Esophagus mucosa (tissue), 1 donor: ENCODE data around the gene COPS3. TPM values are rescaled to one million over a fixed set of nuclear protein-coding genes. Genes with fewer than 3 reads are reported as not detected.
A peak's percentile ranks its signal among the peaks of the same experiment; 100 is the strongest.

ENCODE experiments used
- ATAC-seq: fragments of 200-7000 bp; cut with Tn5 transposase; one replicate; pipeline ENCODE4 v1.9.1; 2020
- total RNA-seq: library from RNA; stranded (reverse); gene quantifications from one replicate; pipeline ENCODE4 v1.2.4, GENCODE V29; 2023
- donor health status: DM: yes; HTN: yes; CAD: no.

Gene COPS3
- total RNA-seq, 1 donor from 2014 or later: 69.3 TPM

DNA sequence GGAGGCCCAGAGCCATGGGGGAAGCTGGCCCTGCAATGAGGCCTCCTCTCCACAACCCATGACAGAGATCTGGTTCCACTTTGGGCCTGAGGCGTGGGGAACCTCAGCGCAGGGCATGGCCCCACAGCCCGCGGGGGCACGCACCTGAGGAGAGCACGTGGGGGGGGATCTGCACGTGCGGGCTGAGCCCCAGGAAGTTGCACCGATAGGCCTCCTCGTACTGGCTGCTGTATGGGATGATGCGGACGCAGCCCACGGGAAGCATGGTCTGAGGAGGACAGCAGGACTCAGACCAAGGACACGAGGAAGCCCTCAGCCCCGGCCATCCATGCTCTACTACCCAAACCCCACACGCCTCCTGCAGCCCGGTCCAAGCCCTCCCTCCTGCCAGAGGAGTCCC is 64.8 kb downstream of the COPS3 start:
- no peak for ATAC-seq

DNA sequence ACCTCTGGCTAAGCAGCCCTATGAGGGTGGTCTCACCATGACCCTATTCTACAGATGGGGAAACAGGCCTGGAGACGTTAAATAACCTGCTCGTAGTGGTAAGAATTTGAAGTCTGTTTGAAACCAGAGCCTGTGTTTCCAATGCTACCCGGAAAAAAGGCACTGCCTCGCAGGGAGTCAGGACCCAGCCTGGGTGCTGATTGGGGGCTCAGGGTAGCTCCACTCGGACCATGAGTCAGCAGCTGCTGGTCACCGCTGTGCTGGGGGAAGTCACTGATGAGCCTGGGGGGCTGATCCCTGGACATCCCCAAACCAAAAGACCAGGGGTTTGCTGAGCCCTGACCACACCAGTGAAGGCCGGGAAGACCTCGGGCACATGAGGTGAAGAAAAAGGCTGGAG is 65.5 kb downstream of the COPS3 start:
- ATAC-seq: no peak

DNA sequence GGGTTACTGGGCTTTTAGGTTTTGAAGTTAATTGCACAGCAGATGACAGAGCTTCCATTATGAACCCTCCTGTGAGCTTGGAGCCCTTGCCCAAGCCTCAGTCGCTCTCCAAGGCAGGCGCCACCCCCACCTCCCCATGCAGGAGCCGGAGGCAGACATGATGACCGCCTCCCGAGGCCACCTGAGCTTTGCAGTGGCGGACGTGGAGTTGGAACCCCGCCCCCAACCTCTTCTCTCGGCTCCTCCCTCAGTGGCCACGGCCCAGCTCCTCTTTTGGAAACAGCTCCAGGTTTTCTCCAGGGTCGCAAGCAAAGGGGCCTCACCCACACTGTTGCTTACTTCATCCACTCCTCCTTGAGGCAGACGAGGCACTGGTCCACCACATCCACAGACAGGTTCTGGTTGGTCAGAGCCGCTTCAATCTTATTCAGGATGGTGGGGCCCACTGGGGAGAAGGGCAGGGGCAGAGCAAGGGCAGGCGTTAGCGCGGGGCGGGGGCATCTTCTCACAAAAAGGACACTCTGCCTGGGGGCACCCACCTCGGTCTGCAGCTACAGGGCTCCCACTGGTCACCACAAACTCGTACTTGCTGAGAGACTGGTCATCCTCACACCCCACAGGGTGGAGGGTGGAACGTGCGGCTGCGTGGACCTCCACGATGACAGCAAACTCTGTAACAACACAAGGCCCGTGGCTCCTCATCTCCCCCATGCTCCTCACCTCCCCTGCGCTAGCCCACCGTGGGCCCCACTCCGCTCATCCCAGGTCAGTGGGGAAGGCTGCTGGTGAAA is 66.2 kb downstream of the COPS3 start:
- no peak for ATAC-seq

DNA sequence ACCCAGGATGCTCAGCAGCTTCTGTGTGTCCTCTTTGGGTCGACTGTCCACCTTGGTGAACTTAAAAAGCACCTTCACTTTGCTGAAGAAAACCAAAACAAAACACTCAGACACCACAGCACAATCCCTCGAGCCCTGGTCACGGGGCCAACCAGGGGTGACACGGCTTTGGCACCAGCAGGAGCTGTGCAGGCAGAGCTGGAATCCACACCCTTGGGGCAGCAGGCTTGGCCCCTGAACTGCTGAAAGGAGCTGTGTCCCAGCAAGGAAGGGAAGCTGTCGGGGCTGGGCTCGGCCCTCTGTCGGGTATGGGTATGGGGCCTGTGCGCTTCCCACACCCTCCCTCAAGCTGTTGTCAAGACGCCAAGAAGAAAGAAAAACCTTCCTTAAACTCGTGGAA is 67.3 kb downstream of the COPS3 start:
- no peak for ATAC-seq

DNA sequence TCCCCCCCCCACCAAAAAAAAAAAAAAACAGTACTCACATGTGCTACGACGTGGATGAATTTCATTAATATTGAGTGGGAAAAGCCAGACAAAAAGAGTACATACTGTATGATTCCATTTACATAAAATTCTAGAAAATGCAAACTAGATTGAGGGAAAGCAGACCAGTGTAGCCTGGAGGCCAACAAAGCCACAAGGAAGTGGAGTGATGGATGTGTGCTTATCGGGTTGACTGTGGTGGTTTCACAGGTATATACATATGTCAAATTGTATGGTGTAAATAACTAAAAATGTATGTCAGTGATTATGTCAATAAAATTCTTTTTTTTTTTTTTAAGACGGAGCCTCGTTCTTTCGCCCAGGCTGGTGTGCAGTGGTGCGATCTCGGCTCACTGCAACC is 73.0 kb downstream of the COPS3 start:
- no peak for ATAC-seq

GRCh38 chr17:17206913-17207335 is 74.1 kb downstream of the COPS3 start:
- ATAC-seq: no peak

GRCh38 chr17:17206124-17206912 is 74.7 kb downstream of the COPS3 start, which contains the start of gene PLD6:
Gene PLD6 (minus strand): TSS chr17:17206333. CDS start chr17:17206286, 47 bp downstream.
- peak; percentile 84 for ATAC-seq

DNA sequence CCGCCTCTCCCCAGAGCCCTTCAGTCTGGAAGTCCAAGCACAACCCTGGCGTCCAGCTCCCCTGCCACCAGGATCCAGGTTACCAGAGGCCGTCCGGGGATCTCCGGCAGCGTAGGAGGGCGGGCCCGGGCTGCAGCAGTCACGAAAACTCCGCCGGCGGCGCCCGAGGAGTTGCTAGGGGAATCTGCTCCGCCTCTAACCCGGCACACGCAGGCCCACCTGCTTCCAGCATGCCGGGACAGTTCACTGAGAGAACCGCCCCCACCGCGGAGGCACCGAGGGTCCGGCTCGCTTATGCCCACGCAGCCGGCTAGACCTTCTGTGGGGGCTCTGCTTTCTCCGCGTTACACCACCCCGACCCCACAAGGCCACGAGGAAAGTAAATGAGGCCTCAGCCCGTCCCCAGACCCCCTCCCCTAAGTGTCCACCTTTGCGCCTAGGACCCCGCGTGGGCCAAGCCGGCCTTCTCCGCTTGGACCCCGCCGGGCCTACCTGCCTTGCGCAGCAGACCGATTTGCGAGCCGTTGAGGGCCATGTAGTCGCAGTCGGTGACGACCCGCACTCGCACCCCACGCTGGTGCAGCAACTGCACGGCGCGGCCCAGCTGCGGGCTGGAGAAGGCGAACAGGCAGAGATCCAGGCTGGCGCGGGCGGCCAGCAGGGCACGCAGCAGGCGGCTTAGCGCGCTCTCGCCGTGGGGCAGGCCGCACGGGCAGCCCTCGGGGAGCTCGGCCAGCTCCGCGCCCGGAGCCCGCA is 75.5 kb downstream of the COPS3 start:
- ATAC-seq: peak; percentile 49

GRCh38 chr17:17204635-17205231 is 76.3 kb downstream of the COPS3 start:
- no peak for ATAC-seq

DNA sequence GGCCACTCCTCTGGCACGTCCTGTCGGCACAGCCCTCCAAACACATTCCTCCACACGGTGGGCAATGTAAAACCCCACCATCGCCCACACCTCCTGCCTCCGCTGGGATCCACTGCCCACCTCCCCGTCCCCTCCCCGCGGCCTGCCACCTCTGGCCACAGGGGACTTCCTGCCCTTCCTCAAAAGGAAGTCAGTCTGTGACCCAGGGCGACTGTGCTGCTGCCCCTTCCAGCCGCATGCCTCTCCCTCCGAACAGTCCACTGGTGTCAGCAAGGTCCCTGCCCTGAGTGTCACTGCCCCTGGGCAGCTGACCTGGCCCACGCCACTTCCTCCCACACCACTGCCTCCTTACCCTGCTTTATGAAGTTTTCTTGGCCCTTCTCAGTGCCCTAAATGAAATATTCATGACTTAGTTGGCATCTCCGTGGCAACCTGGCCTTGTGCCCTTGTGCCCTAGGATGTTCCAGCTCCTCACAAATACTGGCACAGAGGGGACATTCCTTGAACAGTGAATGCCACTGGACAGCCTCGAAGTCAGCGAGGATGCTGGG is 76.9 kb downstream of the COPS3 start:
- ATAC-seq: no peak

DNA sequence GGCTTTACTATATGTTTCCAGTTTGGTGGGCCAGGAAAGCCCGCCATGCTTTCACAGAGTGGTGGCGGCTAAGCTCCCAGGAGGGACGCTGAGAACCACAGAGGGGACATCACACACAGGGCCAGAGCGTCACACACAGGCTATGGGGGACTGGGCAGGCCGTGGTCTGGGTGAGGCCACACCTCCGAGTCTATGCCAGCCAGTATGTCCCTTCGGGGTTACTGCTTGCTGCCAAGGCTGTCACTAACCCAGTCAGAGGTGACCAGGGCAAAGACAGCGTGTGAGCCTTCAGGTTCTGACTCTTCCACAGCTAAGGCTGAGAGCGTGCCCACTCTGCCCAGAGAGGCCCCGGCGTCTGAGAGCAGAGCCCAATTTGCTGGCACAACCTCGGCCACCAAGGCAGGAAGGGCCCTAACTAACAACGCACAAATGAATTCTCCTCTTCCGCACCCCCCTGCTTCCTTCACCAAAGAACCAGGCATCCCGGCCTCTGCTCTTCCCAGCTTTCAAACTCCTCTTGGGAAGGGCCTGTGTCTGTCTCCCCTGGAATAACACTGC is 77.8 kb downstream of the COPS3 start:
- no peak for ATAC-seq

GRCh38 chr17:17201907-17202306 is 79.1 kb downstream of the COPS3 start:
- no peak for ATAC-seq

DNA sequence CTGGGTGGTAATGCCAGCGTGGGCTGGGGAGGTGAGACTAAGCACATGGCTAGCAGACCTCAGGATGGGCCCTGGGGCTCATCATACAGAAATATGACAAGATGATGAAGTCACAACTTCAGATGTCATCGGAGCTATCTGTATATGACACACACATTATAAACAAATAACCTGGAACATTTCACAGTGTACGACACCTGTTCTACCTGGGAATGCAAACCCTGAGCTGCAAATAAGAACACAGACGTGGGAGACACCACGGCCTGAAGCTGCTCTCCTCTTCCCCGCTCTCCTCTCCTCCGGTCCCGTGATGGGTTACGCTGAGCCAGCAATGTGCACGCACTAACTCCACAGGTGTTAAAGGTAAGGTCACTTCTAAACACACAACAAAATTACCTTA is 79.8 kb downstream of the COPS3 start:
- ATAC-seq: no peak

DNA sequence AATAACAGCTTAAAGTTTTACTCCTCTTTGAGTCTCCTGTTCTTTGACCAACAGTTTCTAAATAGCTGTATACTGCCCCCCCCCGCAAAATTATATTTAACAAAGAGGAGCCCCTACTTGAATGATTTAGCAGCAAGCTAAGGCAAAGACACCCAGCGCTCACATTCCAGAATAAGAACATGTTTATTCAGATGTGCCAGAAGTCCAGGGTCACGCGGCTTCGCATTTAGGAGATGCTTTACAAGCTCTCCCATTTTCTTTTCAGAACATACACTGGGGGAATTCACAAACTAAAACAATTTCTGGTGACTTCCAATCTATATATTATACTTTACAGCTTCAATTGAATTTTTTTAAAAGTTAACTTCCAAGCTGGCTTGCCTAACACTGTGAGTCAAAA is 80.2 kb downstream of the COPS3 start:
- ATAC-seq: no peak

DNA sequence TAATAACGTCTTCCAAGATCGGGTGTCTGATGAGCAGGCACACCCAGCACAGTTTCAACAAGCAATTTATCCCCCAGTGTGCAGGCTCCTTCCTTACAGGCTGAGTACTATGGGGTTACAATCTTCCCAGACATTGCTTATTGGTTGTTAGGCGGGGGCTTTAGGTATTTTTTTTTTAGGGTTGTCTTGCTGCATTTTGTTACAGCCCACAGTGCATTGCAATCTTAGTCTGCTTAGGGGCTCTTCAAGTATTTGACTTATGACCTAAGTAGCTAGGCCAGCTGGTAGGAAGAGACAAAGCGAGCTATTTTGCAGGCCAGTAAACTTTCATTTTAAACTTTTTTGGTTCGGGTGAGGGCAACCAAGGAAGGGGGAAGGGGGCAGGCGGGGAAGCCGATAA is 80.7 kb downstream of the COPS3 start:
- ATAC-seq: no peak

DNA sequence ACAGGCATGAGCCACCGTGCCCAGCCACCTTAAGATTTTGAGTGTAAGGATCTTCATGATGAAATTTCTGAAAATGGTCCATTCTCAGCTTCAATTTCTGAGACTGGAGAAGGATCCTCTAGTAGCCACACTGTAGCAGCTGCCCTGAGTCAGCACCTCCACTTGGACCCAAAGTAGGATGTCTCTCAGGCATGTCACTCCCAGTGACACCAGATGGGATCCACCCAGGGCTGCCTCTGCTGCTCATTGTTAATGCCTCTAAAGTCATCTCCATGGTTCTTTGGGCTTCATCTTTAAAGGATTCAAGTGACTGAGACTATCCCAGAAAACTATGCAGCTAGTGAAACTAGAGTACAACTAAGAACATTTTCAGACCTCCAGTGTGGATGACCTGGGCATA is 82.8 kb downstream of the COPS3 start:
- ATAC-seq: no peak

DNA sequence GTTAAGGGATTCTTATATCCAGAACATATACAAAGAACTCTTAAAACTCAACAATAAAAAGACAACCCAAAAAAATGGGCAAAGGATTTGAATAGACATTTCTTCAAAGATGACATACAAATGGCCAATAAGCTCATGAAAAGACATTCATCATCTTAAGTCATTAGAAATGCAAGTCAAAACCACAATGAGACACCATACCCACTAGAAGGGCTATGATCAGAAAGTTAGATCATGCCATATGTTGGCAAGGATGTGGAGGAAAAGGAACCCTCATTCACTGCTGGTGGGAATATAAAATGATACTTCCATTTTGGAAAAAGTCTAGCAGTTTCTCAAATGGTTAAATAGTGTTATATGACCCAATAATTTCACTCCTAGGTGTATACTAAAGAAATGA is 84.3 kb downstream of the COPS3 start:
- no peak for ATAC-seq

Other genes starting within 250 kb of the COPS3 start
- 132 TPM for gene MPRIP, start 238.8 kb downstream of the COPS3 start, total RNA-seq
- 0.44 TPM for gene PLD6, start 74.9 kb downstream of the COPS3 start, total RNA-seq
- gene FLCN, start 44.1 kb downstream of the COPS3 start, total RNA-seq: 16.5 TPM
- gene NT5M, start 22.1 kb upstream of the COPS3 start, total RNA-seq: 0.64 TPM
- gene MED9, start 195.8 kb upstream of the COPS3 start, total RNA-seq: 6.5 TPM
- 0.60 TPM for gene RASD1, start 215.1 kb upstream of the COPS3 start, total RNA-seq